ENCODE measurements around the gene GSTA3.

- TF ChIP-seq CTCF (IDR thresholded peaks at IDR 0.05) (no peak), POLR2A (IDR thresholded peaks at IDR 0.05) (no peak), POLR2AphosphoS5 (IDR thresholded peaks at IDR 0.05; ENCODE audit: insufficient read depth in 1 of 2, low read depth in 1 of 2) (no peak)
These were observed 36.8 kb upstream of the GSTA3 start for GRCh38 chr6:52946306-52946705.
